A549 (cell line): ENCODE results near the gene ARL15.

Source experiments
- CEBPB ChIP-seq, 2 experiments: fragments of >200 bp in 1 of 2; sonication (Bioruptor Twin) in 1 of 2; formaldehyde crosslinking in 1 of 2; IDR thresholded peaks; 2 replicates each; pipeline ENCODE4 v1.6.1; 2012 to 2016
- CHD4 ChIP-seq: fragments of 200-600 bp; sonication (generic); IDR thresholded peaks from 2 replicates; pipeline ENCODE4 v1.6.1; 2016; ENCODE audit warnings: antibody characterized with exemption, mild to moderate bottlenecking, borderline replicate concordance
- CTCF ChIP-seq: fragments of >200 bp; sonication (Bioruptor Twin); formaldehyde crosslinking; IDR thresholded peaks from 3 replicates; pipeline ENCODE4 v1.5.1; 2016
- EP300 ChIP-seq, 2 experiments: fragments of >200 bp; sonication (Bioruptor Twin); formaldehyde crosslinking; IDR thresholded peaks; 2 replicates in 1 of 2; 3 replicates in 1 of 2; pipeline ENCODE4 v1.6.1; 2016 to 2017
- JUN ChIP-seq, 2 experiments: fragments of >200 bp; sonication (Bioruptor Twin); formaldehyde crosslinking; IDR thresholded peaks; 2 replicates in 1 of 2; 3 replicates in 1 of 2; pipeline ENCODE4 v1.6.1; 2016 to 2017
- KDM1A ChIP-seq: fragments of 200-600 bp; sonication (generic); IDR thresholded peaks from 2 replicates; pipeline ENCODE4 v1.6.1; 2016; ENCODE audit warnings: low read depth, mild to moderate bottlenecking
- MYC ChIP-seq: IDR thresholded peaks from 2 replicates; pipeline ENCODE4 v1.6.1; 2012; ENCODE audit warnings: mild to moderate bottlenecking, inconsistent platforms, low read length, improper control_type of control experiment, borderline replicate concordance
- POLR2AphosphoS2 ChIP-seq: conservative IDR thresholded peaks from 2 replicates; pipeline ENCODE4 v1.6.1; 2012; ENCODE audit warnings: low read length, improper control_type of control experiment, inconsistent platforms
- RFX5 ChIP-seq: fragments of 450-650 bp; IDR thresholded peaks from 2 replicates; pipeline ENCODE4 v1.7.1; 2014; ENCODE audit warnings: antibody characterized with exemption, mild to moderate bottlenecking, moderate library complexity
- TF ChIP-seq, protein P1 (sequence below): fragments of 200-600 bp; sonication (generic); IDR thresholded peaks from 2 replicates; pipeline ENCODE4 v1.6.1; 2016; ENCODE audit warnings: antibody characterized with exemption, mild to moderate bottlenecking, moderate library complexity
- TF ChIP-seq, protein P2 (sequence below): fragments of 250-450 bp; sonication (Bioruptor Pico); IDR thresholded peaks from 2 replicates; pipeline ENCODE4 v1.5.0; 2021; ENCODE audit warnings: mild to moderate bottlenecking, moderate library complexity, borderline replicate concordance

DNA sequence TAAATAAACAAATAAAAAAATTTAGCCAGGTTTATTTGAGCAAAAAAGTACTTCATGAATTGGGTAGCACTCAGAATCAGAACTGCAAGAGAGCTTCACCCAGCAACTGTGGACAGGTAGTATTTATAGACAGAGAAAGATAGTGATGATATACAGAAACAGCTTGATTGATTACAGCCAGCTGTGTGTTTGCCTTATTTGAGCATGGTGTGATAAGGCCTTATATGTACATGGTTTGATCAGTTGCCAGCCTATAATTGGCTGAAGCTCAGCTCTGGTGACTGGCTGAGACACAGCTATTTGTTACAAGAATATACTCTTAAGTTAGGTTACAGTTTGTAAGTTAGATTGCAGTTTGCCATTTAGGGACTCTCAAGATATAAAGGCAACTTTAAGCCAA, 34.3 kb upstream of the ARL15 start:
- TF ChIP-seq, protein P1, sequence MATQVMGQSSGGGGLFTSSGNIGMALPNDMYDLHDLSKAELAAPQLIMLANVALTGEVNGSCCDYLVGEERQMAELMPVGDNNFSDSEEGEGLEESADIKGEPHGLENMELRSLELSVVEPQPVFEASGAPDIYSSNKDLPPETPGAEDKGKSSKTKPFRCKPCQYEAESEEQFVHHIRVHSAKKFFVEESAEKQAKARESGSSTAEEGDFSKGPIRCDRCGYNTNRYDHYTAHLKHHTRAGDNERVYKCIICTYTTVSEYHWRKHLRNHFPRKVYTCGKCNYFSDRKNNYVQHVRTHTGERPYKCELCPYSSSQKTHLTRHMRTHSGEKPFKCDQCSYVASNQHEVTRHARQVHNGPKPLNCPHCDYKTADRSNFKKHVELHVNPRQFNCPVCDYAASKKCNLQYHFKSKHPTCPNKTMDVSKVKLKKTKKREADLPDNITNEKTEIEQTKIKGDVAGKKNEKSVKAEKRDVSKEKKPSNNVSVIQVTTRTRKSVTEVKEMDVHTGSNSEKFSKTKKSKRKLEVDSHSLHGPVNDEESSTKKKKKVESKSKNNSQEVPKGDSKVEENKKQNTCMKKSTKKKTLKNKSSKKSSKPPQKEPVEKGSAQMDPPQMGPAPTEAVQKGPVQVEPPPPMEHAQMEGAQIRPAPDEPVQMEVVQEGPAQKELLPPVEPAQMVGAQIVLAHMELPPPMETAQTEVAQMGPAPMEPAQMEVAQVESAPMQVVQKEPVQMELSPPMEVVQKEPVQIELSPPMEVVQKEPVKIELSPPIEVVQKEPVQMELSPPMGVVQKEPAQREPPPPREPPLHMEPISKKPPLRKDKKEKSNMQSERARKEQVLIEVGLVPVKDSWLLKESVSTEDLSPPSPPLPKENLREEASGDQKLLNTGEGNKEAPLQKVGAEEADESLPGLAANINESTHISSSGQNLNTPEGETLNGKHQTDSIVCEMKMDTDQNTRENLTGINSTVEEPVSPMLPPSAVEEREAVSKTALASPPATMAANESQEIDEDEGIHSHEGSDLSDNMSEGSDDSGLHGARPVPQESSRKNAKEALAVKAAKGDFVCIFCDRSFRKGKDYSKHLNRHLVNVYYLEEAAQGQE = no peak
- TF ChIP-seq CEBPB (IDR thresholded peaks at IDR 0.05) (no peak), CHD4 (no peak), CTCF (no peak), RFX5 (no peak), JUN (IDR thresholded peaks at IDR 0.05) (no peak), EP300 (IDR thresholded peaks at IDR 0.05) (no peak), POLR2AphosphoS2 (no peak), MYC (no peak), KDM1A (no peak)
- TF ChIP-seq, protein P2, sequence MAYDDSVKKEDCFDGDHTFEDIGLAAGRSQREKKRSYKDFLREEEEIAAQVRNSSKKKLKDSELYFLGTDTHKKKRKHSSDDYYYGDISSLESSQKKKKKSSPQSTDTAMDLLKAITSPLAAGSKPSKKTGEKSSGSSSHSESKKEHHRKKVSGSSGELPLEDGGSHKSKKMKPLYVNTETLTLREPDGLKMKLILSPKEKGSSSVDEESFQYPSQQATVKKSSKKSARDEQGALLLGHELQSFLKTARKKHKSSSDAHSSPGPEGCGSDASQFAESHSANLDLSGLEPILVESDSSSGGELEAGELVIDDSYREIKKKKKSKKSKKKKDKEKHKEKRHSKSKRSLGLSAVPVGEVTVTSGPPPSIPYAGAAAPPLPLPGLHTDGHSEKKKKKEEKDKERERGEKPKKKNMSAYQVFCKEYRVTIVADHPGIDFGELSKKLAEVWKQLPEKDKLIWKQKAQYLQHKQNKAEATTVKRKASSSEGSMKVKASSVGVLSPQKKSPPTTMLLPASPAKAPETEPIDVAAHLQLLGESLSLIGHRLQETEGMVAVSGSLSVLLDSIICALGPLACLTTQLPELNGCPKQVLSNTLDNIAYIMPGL = no peak
